ENCODE measurements around the gene TMEM17. TPM values are rescaled to one million over a fixed set of nuclear protein-coding genes. Genes with fewer than 3 reads are reported as not detected.

TMEM17 gene, protein sequence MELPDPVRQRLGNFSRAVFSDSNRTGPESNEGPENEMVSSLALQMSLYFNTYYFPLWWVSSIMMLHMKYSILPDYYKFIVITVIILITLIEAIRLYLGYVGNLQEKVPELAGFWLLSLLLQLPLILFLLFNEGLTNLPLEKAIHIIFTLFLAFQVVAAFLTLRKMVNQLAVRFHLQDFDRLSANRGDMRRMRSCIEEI
- total RNA-seq (2014; rRNA removed; shearing (Covaris generic)), result 4.3 TPM in 2 replicates

DNA sequence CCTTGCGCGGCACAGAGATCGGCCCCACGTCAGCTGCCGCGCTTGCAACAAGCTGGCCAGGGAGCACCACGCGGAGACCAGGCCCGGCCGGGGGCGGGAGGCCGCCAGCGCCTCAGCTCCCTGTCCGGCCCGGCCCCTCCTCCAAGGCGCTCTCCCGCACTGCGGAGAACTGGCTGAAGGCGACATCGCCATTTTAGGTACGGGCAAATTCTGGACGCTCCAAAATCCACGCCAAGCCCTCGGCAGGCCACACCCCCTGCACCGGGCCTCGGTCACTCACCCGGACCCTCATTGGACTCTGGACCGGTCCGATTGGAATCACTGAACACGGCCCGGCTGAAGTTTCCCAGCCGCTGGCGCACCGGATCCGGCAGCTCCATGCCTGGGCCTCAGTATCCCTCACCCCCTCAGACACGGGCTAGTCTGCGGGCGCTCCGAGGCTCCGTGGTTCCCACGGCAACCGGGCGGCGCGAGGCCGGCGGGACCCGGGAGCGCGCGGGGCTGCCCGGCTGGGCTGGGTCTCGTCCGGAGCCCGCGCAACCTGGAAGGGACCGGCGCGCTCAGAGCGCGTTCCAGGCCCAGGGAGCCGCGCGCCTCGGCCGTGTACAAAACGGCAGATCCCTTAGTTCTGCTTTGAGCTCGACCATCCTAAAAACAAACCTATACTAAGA lies at the start of gene TMEM17:
TMEM17 (minus strand) TSS at position 446 of the 671 bp plus-strand sequence; CDS start at position 380, 66 bp downstream.

Small RNAs within 50 kb of the gene (small RNA-seq; reads per million reads assigned to genes)
- gene AC107083.1, result not detected
- gene RN7SL18P, result not detected

Other genes starting within 250 kb of the TMEM17 start
- 90.6 and 97.2 TPM in 2 replicates for gene EHBP1, start 199.5 kb upstream of the TMEM17 start, total RNA-seq (2014; rRNA removed; shearing (Covaris generic))

All from A375 (cell line).